ENCODE data around the gene MYH14.
"Not testable (repeated sequence)": the region's sequence is repeated elsewhere in the genome, so short reads cannot be mapped to it uniquely, and the experiment has no call there.

The MYH14 gene

GRCh38 chr19:50327013-50327412 lies 123.6 kb downstream of the MYH14 start:
- H3K4me3 ChIP-seq (ENCODE audit: low read depth, low read length) = no peak overlapping the region
- TF ChIP-seq, protein P1, sequence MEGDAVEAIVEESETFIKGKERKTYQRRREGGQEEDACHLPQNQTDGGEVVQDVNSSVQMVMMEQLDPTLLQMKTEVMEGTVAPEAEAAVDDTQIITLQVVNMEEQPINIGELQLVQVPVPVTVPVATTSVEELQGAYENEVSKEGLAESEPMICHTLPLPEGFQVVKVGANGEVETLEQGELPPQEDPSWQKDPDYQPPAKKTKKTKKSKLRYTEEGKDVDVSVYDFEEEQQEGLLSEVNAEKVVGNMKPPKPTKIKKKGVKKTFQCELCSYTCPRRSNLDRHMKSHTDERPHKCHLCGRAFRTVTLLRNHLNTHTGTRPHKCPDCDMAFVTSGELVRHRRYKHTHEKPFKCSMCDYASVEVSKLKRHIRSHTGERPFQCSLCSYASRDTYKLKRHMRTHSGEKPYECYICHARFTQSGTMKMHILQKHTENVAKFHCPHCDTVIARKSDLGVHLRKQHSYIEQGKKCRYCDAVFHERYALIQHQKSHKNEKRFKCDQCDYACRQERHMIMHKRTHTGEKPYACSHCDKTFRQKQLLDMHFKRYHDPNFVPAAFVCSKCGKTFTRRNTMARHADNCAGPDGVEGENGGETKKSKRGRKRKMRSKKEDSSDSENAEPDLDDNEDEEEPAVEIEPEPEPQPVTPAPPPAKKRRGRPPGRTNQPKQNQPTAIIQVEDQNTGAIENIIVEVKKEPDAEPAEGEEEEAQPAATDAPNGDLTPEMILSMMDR (IDR thresholded peaks at IDR 0.05; ENCODE audit: low read depth, low read length) = no peak

DNA sequence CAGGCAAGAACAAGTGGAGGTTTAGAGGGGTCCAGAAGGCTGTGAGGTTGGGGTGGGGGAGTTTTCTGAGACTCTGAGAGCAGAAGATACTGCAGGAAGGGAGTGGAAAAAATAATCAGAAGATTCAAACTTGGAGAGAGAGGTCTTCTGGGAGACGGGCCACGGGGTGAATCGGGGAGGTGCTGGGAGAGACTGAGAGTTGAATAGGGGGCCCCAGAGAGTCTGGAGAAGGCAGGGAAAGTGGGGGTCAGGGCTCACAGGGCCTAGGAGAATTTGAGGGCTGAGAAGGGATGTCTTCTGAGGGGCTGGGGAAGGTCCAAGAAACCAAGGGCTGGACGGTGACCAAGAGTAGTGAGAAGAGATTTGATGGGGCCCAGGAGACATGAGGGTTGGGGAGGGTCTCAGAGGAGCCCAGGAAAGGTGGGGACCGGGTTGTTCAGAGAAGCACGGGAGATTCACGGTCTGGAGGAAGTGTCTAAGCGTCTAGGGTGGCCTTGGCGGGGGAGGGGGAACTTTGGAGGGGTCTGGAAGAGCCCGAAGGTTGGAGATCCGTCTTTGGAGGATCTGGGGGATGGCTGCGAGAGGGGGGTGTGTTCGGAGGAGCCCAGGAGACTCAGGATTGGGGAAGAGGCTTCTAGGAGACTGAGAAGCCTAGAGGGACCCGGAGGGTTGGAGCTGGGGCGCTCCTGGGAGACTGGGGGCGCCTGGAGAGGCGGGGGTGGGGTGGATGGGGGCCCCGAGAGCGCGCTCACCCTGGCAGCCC lies 124.2 kb downstream of the MYH14 start:
- TF ChIP-seq, protein P1 (IDR thresholded peaks at IDR 0.05; ENCODE audit: low read depth, low read length) = no peak
- no peak overlapping the region for H3K4me3 ChIP-seq (ENCODE audit: low read depth, low read length)

GRCh38 chr19:50328224-50328872 lies 124.9 kb downstream of the MYH14 start:
- TF ChIP-seq, protein P1 (IDR thresholded peaks at IDR 0.05; ENCODE audit: low read depth, low read length) = no peak
- H3K4me3 ChIP-seq (ENCODE audit: low read depth, low read length) = no peak overlapping the region

DNA sequence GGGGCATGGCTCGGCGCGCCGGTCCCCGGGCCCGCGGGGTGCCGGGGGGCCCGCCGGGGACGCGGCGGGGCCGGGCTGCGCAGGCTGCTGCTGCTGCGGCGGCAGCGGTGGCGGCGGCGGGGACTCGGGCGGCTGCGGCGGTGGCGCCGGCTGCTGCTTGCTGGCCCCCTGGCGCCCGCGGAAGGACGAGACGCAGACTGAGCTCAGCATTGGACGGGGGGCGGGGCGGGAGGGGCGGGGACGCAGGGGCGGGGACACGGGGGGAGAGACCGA lies 125.4 kb downstream of the MYH14 start:
- TF ChIP-seq, protein P1 (IDR thresholded peaks at IDR 0.05; ENCODE audit: low read depth, low read length) = no peak
- H3K4me3 ChIP-seq (ENCODE audit: low read depth, low read length) = no peak overlapping the region

- TF ChIP-seq, protein P1 (IDR thresholded peaks at IDR 0.05; ENCODE audit: low read depth, low read length) = no peak
Measured at GRCh38 chr19:50329146-50329925, 125.9 kb downstream of the MYH14 start, which contains the start of gene KCNC3. KCNC3 (minus strand) TSS chr19:50329377; CDS start chr19:50329082, 295 bp downstream.

DNA sequence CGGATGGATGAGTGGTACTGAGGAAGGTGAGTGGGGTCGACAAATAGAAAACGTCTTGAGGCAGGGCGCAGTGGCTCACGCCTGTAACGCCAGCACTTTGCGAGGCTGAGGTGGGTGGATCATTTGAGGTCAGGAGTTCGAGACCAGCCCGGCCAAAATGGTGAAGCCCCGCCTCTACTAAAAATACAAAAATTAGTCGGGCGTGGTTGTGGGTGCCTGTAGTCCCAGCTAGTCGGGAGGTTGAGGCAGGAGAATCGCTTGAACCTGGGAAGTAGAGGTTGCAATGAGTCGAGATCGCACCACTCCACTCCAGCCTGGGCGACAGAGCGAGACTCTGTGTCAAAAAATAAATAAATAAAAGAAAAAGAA lies 126.5 kb downstream of the MYH14 start:
- H3K4me3 ChIP-seq (ENCODE audit: low read depth, low read length) = not testable (repeated sequence)

More at GRCh38 chr19:50329146-50329925, 125.9 kb downstream of the MYH14 start, which contains the start of gene KCNC3:
- no peak within 1 kb of the TSS for H3K4me3 ChIP-seq (ENCODE audit: low read depth, low read length)

DNA sequence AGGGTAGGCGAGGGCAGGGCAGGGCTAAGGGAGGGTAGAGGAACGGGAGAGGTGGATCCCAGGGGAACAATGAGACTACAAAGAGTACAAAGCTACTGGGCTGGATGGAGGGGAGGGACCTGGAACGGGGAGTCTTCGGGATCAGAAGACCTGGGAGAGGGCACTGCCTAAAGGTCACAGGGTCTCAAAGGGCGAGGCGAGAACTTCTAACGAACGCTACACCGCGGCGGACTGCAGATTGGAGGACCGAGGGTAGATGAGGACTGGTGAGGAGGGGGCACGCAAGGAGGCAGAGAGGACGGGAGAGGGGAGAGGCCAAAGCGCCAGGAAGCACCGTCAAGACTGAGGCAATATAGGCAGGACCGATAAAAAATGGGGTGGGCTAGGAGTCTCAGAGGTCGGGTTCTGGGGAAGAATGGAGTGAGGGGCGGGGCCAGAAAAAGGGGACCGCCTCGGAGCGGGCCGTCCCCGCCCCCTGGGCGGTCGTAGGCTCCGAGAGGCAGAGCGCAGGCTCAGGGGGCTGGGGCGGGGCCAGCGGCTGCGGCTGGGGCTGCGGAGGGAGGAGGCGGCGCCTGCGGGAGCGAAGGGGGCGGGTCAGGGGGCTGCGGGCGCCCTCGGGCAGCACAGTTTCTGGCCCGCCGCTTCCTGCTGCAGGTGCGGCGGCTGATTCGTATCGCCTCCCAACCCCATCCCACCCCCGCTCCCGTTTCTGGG lies 127.1 kb downstream of the MYH14 start:
- no peak overlapping the region for H3K4me3 ChIP-seq (ENCODE audit: low read depth, low read length)
- TF ChIP-seq, protein P1 (IDR thresholded peaks at IDR 0.05; ENCODE audit: low read depth, low read length) = no peak

Data from WI38 (cell line).